ENCODE measurements around the gene CWF19L1.

- TF ChIP-seq ZNF274 (IDR thresholded peaks at IDR 0.05; ENCODE audit: low read depth, low read length) (no peak), SUZ12 (IDR thresholded peaks at IDR 0.05; ENCODE audit: extremely low read depth, insufficient read depth, insufficient read length) (no peak), YY1 (IDR thresholded peaks at IDR 0.05; ENCODE audit: insufficient read depth, insufficient read length) (no peak)
These were observed 84.5 kb downstream of the CWF19L1 start for GRCh38 chr10:100182908-100183307.
